Kidney tubule cell (primary cell): ENCODE results near the gene EDEM3.
"Not testable (repeated sequence)": the region's sequence is repeated elsewhere in the genome, so short reads cannot be mapped to it uniquely, and the experiment has no call there.

Source experiments
- DNase-seq: peaks from one replicate; pipeline ENCODE4 v3.0.0-alpha.2; 2018; ENCODE audit warnings: low spot score

Gene EDEM3

GRCh38 chr1:184740344-184740743, 14.3 kb downstream of the EDEM3 start:
- no peak for DNase-seq

- no peak for DNase-seq
Measured at GRCh38 chr1:184739796-184740195, 14.9 kb downstream of the EDEM3 start.

- no peak for DNase-seq
Measured at GRCh38 chr1:184739070-184739469, 15.6 kb downstream of the EDEM3 start.

- DNase-seq: no peak
Measured at GRCh38 chr1:184734980-184735379, 19.7 kb downstream of the EDEM3 start.

GRCh38 chr1:184724843-184725242, 29.8 kb downstream of the EDEM3 start:
- DNase-seq: no peak

- no peak for DNase-seq
Measured at GRCh38 chr1:184716158-184716557, 38.5 kb downstream of the EDEM3 start.

- DNase-seq: no peak
Measured at GRCh38 chr1:184709418-184709817, 45.2 kb downstream of the EDEM3 start.

- DNase-seq: no peak
Measured at GRCh38 chr1:184708084-184708676, 46.5 kb downstream of the EDEM3 start.

- no peak for DNase-seq
Measured at GRCh38 chr1:184705271-184705670, 49.4 kb downstream of the EDEM3 start.

- DNase-seq: no peak
Measured at GRCh38 chr1:184701816-184702215, 52.8 kb downstream of the EDEM3 start.

- no peak for DNase-seq
Measured at GRCh38 chr1:184698969-184699368, 55.7 kb downstream of the EDEM3 start.

GRCh38 chr1:184698016-184698415, 56.6 kb downstream of the EDEM3 start:
- no peak for DNase-seq

GRCh38 chr1:184696403-184696802, 58.3 kb downstream of the EDEM3 start:
- DNase-seq: no peak

GRCh38 chr1:184695023-184695422, 59.6 kb downstream of the EDEM3 start:
- DNase-seq: no peak

- DNase-seq: no peak
Measured at GRCh38 chr1:184693011-184693410, 61.6 kb downstream of the EDEM3 start.

- DNase-seq: peak; percentile 49
Measured at GRCh38 chr1:184691719-184692324, 62.8 kb downstream of the EDEM3 start.

GRCh38 chr1:184686540-184686939, 68.1 kb downstream of the EDEM3 start:
- DNase-seq: peak; percentile 23

- peak; percentile 1 for DNase-seq
Measured at GRCh38 chr1:184685116-184685515, 69.5 kb downstream of the EDEM3 start.

- DNase-seq: no peak
Measured at GRCh38 chr1:184684285-184685074, 70.2 kb downstream of the EDEM3 start.

- DNase-seq: no peak
Measured at GRCh38 chr1:184682956-184683355, 71.7 kb downstream of the EDEM3 start.

GRCh38 chr1:184680611-184681225, 73.9 kb downstream of the EDEM3 start:
- DNase-seq: not testable (repeated sequence)

GRCh38 chr1:184679472-184679871, 75.2 kb downstream of the EDEM3 start:
- DNase-seq: not testable (repeated sequence)

GRCh38 chr1:184677344-184677743, 77.3 kb downstream of the EDEM3 start:
- DNase-seq: no peak
